NB4 (cell line): ENCODE measurements around the gene DGCR2.
"Not testable (repeated sequence)": the region's sequence is repeated elsewhere in the genome, so short reads cannot be mapped to it uniquely, and the experiment has no call there.

ENCODE experiments used
- DNase-seq: peaks from one replicate; pipeline ENCODE4 v3.0.0; 2010; ENCODE audit warnings: low read depth
- H3K4me3 ChIP-seq: one replicate; pipeline ENCODE4 v1.5.1; 2011; ENCODE audit warnings: mild to moderate bottlenecking, low read depth, low read length, moderate library complexity
- CTCF ChIP-seq: IDR thresholded peaks from one replicate; pipeline ENCODE4 v1.5.1; 2012; ENCODE audit warnings: low read depth, low read length
- MYC ChIP-seq: IDR thresholded peaks from 2 replicates; pipeline ENCODE4 v1.6.1; 2011; ENCODE audit warnings: low read depth, low read length

The DGCR2 gene

GRCh38 chr22:19036229-19036522, 86.0 kb downstream of the DGCR2 start:
- no peak overlapping the region for H3K4me3 ChIP-seq
- TF ChIP-seq MYC = no peak
- DNase-seq = no peak

- H3K4me3 ChIP-seq = no peak overlapping the region
- TF ChIP-seq MYC (no peak), CTCF (peak; percentile 35)
- peak; percentile 65 for DNase-seq
Observed at GRCh38 chr22:19035474-19036228, 86.6 kb downstream of the DGCR2 start.

- not testable (repeated sequence) for DNase-seq
Observed at GRCh38 chr22:19035126-19035473, 87.1 kb downstream of the DGCR2 start.

GRCh38 chr22:19034724-19035120, 87.5 kb downstream of the DGCR2 start:
- H3K4me3 ChIP-seq, DNase-seq: not testable (repeated sequence)

More at GRCh38 chr22:19035126-19035473, 87.1 kb downstream of the DGCR2 start:
- not testable (repeated sequence) for H3K4me3 ChIP-seq

- not testable (repeated sequence) for H3K4me3 ChIP-seq
Observed at GRCh38 chr22:19034031-19034723, 88.0 kb downstream of the DGCR2 start.

GRCh38 chr22:19033568-19033905, 88.7 kb downstream of the DGCR2 start:
- not testable (repeated sequence) for H3K4me3 ChIP-seq, DNase-seq

More at GRCh38 chr22:19034031-19034723, 88.0 kb downstream of the DGCR2 start:
- DNase-seq = not testable (repeated sequence)

- DNase-seq, H3K4me3 ChIP-seq: not testable (repeated sequence)
Observed at GRCh38 chr22:19032898-19033567, 89.2 kb downstream of the DGCR2 start.

GRCh38 chr22:19032156-19032785, 89.9 kb downstream of the DGCR2 start:
- not testable (repeated sequence) for DNase-seq, H3K4me3 ChIP-seq

- not testable (repeated sequence) for DNase-seq
Observed at GRCh38 chr22:19030889-19031252, 91.3 kb downstream of the DGCR2 start.

GRCh38 chr22:19030226-19030888, 91.9 kb downstream of the DGCR2 start:
- DNase-seq, H3K4me3 ChIP-seq: not testable (repeated sequence)

More at GRCh38 chr22:19030889-19031252, 91.3 kb downstream of the DGCR2 start:
- H3K4me3 ChIP-seq = not testable (repeated sequence)

- DNase-seq, H3K4me3 ChIP-seq: not testable (repeated sequence)
Observed at GRCh38 chr22:19029113-19030103, 92.8 kb downstream of the DGCR2 start.

GRCh38 chr22:19028060-19028455, 94.2 kb downstream of the DGCR2 start:
- not testable (repeated sequence) for DNase-seq, H3K4me3 ChIP-seq

GRCh38 chr22:19027371-19028059, 94.7 kb downstream of the DGCR2 start:
- peak; percentile 61 for DNase-seq
- not testable (repeated sequence) for H3K4me3 ChIP-seq

GRCh38 chr22:19026080-19026479, 96.1 kb downstream of the DGCR2 start:
- DNase-seq, H3K4me3 ChIP-seq: not testable (repeated sequence)

- H3K4me3 ChIP-seq, DNase-seq: not testable (repeated sequence)
Observed at GRCh38 chr22:19024956-19025489, 97.2 kb downstream of the DGCR2 start.

- not testable (repeated sequence) for H3K4me3 ChIP-seq, DNase-seq
Observed at GRCh38 chr22:19023931-19024330, 98.3 kb downstream of the DGCR2 start.
